NCI-H82 (cell line): ENCODE results near the gene GSDMA.
"Not testable (repeated sequence)": the region's sequence is repeated elsewhere in the genome, so short reads cannot be mapped to it uniquely, and the experiment has no call there.

Experiments
- DNase-seq: peaks from one replicate; lab custom pipeline; 2025; lab: John Stamatoyannopoulos, UW

Gene GSDMA

GRCh38 chr17:39997543-39997942 is 34.7 kb downstream of the GSDMA start:
- no peak for DNase-seq

GRCh38 chr17:39999067-39999466 is 36.3 kb downstream of the GSDMA start:
- DNase-seq, result no peak

- DNase-seq, result no peak
Measured at GRCh38 chr17:40000161-40000560, 37.4 kb downstream of the GSDMA start.

GRCh38 chr17:40001335-40001734 is 38.5 kb downstream of the GSDMA start:
- not testable (repeated sequence) for DNase-seq

- no peak for DNase-seq
Measured at GRCh38 chr17:40004072-40004471, 41.3 kb downstream of the GSDMA start.

- no peak for DNase-seq
Measured at GRCh38 chr17:40004712-40005111, 41.9 kb downstream of the GSDMA start.

- no peak for DNase-seq
Measured at GRCh38 chr17:40005520-40005919, 42.7 kb downstream of the GSDMA start.

GRCh38 chr17:40010946-40011500 is 48.2 kb downstream of the GSDMA start:
- not testable (repeated sequence) for DNase-seq

GRCh38 chr17:40012017-40012647 is 49.3 kb downstream of the GSDMA start:
- not testable (repeated sequence) for DNase-seq

- no peak for DNase-seq
Measured at GRCh38 chr17:40014375-40014980, 51.7 kb downstream of the GSDMA start.

GRCh38 chr17:40015005-40015997 is 52.5 kb downstream of the GSDMA start, which contains the start of gene CSF3:
TSS of gene CSF3 (plus strand) at chr17:40015440. CDS start at chr17:40015475, 35 bp downstream.
- no peak for DNase-seq

- no peak for DNase-seq
Measured at GRCh38 chr17:40015998-40016985, 53.5 kb downstream of the GSDMA start.

GRCh38 chr17:40017422-40018080 is 54.7 kb downstream of the GSDMA start:
- DNase-seq, result no peak

- no peak for DNase-seq
Measured at GRCh38 chr17:40018211-40019121, 55.7 kb downstream of the GSDMA start.

GRCh38 chr17:40019140-40019991 is 56.6 kb downstream of the GSDMA start:
- DNase-seq, result no peak

- no peak for DNase-seq
Measured at GRCh38 chr17:40020146-40020545, 57.3 kb downstream of the GSDMA start.

GRCh38 chr17:40021451-40021971 is 58.7 kb downstream of the GSDMA start:
- no peak for DNase-seq

GRCh38 chr17:40022497-40022896 is 59.7 kb downstream of the GSDMA start:
- DNase-seq, result no peak
